GM23338 (cell line): ENCODE measurements around the gene RAB5B.
"Not testable (repeated sequence)": the region's sequence is repeated elsewhere in the genome, so short reads cannot be mapped to it uniquely, and the experiment has no call there.

Experiments
- CREB1 ChIP-seq: fragments of 250-450 bp; sonication (Bioruptor Pico); IDR thresholded peaks from 2 replicates; pipeline ENCODE4 v1.5.0; 2020; ENCODE audit warnings: low read depth, mild to moderate bottlenecking, moderate library complexity
- CTCF ChIP-seq, 2 experiments: fragments of 200-600 bp in 1 of 2; sonication (generic) in 1 of 2; conservative IDR thresholded peaks; 2 replicates each; pipeline versions ENCODE4 v1.5.1 to v1.6.1; 2016 to 2017; ENCODE audit warnings: antibody characterized with exemption in 2 of 2, low read depth in 2 of 2, mild to moderate bottlenecking in 2 of 2, moderate library complexity in 1 of 2
- ETS1 ChIP-seq: IDR thresholded peaks from 2 replicates; pipeline ENCODE4 v1.6.1; 2016; ENCODE audit warnings: antibody characterized with exemption
- EZH2 ChIP-seq: fragments of 200-600 bp; sonication (generic); IDR thresholded peaks from one replicate; pipeline ENCODE4 v1.8.0; 2017; ENCODE audit warnings: antibody characterized with exemption, mild to moderate bottlenecking, low read depth; ENCODE audit not compliant: unreplicated experiment
- EZH2phosphoT487 ChIP-seq: fragments of 200-600 bp; sonication (generic); IDR thresholded peaks from one replicate; pipeline ENCODE4 v1.8.1; 2018; ENCODE audit warnings: antibody characterized with exemption; ENCODE audit not compliant: unreplicated experiment
- JUNB ChIP-seq: IDR thresholded peaks from one replicate; pipeline ENCODE4 v1.6.1; 2016; ENCODE audit warnings: antibody characterized with exemption; ENCODE audit not compliant: unreplicated experiment
- POLR2AphosphoS5 ChIP-seq: IDR thresholded peaks from 2 replicates; pipeline ENCODE4 v1.6.1; 2016; ENCODE audit warnings: antibody characterized with exemption, low read depth
- REST ChIP-seq: IDR thresholded peaks from one replicate; pipeline ENCODE4 v1.6.1; 2018; ENCODE audit warnings: antibody characterized with exemption; ENCODE audit not compliant: unreplicated experiment
- ZNF331 ChIP-seq: fragments of 250-450 bp; sonication (Bioruptor Pico); IDR thresholded peaks from 2 replicates; pipeline ENCODE4 v1.5.0; 2020; ENCODE audit warnings: low read depth, mild to moderate bottlenecking, moderate library complexity

GRCh38 chr12:55999522-55999921 lies 25.6 kb downstream of the RAB5B start:
- not testable (repeated sequence) for TF ChIP-seq CTCF (conservative IDR thresholded peaks at IDR 0.05; ENCODE audit: low read depth in 2 of 2); EZH2; REST; JUNB; ZNF331 (CRISPR knock-in tag); POLR2AphosphoS5; CREB1; EZH2phosphoT487; ETS1
